K562 (cell line): Measurements from ENCODE around the gene LRRC74B. TPM values are rescaled to one million over a fixed set of nuclear protein-coding genes. Genes with fewer than 3 reads are reported as not detected.

ENCODE experiments used
- ARID2 ChIP-seq: fragments of 450-650 bp; IDR thresholded peaks from 2 replicates; pipeline ENCODE4 v1.6.1; 2017; ENCODE audit warnings: antibody characterized with exemption, mild to moderate bottlenecking
- CBFB ChIP-seq: sonication (generic); formaldehyde crosslinking; IDR thresholded peaks from 2 replicates; pipeline ENCODE4 v1.4.0; 2020; ENCODE audit warnings: mild to moderate bottlenecking, missing genetic modification reagents
- IRF2 ChIP-seq: sonication (generic); formaldehyde crosslinking; IDR thresholded peaks from 2 replicates; pipeline ENCODE4 v1.8.1; 2022; ENCODE audit warnings: mild to moderate bottlenecking, missing genetic modification reagents
- KDM5B ChIP-seq: fragments of 200-600 bp; sonication (generic); IDR thresholded peaks from 2 replicates; pipeline ENCODE4 v1.6.1; 2012; ENCODE audit warnings: low read depth, mild to moderate bottlenecking, moderate library complexity, low read length, control low read depth, inconsistent platforms; ENCODE audit not compliant: insufficient replicate concordance
- LARP7 ChIP-seq: fragments of 450-650 bp; IDR thresholded peaks from 2 replicates; pipeline ENCODE4 v1.6.1; 2016
- PPARD ChIP-seq: fragments of 250-450 bp; sonication (Bioruptor Pico); IDR thresholded peaks from 2 replicates; pipeline ENCODE4 v1.8.0; 2022; ENCODE audit warnings: inconsistent platforms, mild to moderate bottlenecking, moderate library complexity
- PRDM10 ChIP-seq: fragments of 450-650 bp; IDR thresholded peaks from 2 replicates; pipeline ENCODE4 v1.6.1; 2018; ENCODE audit not compliant: partially characterized antibody
- SMARCA4 ChIP-seq: fragments of 450-650 bp; IDR thresholded peaks from 2 replicates; pipeline ENCODE4 v1.6.1; 2016
- SNRNP70 ChIP-seq: fragments of 200-400 bp; formaldehyde crosslinking; optimal IDR thresholded peaks from 2 replicates; pipeline ENCODE3; 2017; ENCODE audit warnings: low read depth, low read length
- TAL1 ChIP-seq: fragments of 450-650 bp; IDR thresholded peaks from 2 replicates; pipeline ENCODE4 v1.6.1; 2016; ENCODE audit warnings: mild to moderate bottlenecking
- ZNF134 ChIP-seq: fragments of 250-450 bp; sonication (Bioruptor Pico); conservative IDR thresholded peaks from 2 replicates; pipeline ENCODE4 v1.4.0; 2020
- ZNF282 ChIP-seq: sonication (generic); formaldehyde crosslinking; IDR thresholded peaks from 2 replicates; pipeline ENCODE4 v1.8.1; 2023; ENCODE audit warnings: missing genetic modification reagents
- ZNF445 ChIP-seq: fragments of 250-450 bp; sonication (Bioruptor Pico); IDR thresholded peaks from 2 replicates; pipeline ENCODE4 v1.4.0; 2020; ENCODE audit warnings: low read depth, mild to moderate bottlenecking, moderate library complexity
- ZNF75A ChIP-seq: fragments of 450-650 bp; formaldehyde crosslinking; IDR thresholded peaks from 2 replicates; pipeline ENCODE4 v1.4.0; 2020; ENCODE audit warnings: mild to moderate bottlenecking
- ZZZ3 ChIP-seq: fragments of 450-650 bp; IDR thresholded peaks from 2 replicates; pipeline ENCODE4 v1.6.1; 2016; ENCODE audit warnings: antibody characterized with exemption, mild to moderate bottlenecking, moderate library complexity
- polyA plus RNA-seq, 8 experiments: library from polyadenylated mRNA; depleted of rRNA in 4 of 8; stranded (reverse) in 5 of 8; unstranded in 3 of 8; fragments of >200 nt; fragmentation: Nextera tagmentation in 2 of 8; fragmentation: Illumina TruSeq in 1 of 8; extraction: Ambion mirVana in 2 of 8; extraction: Trizol in 1 of 8; gene quantifications; 2 replicates each; pipeline versions ENCODE4 v1.2.1 to v1.2.3, GENCODE V29; 2011 to 2014; ENCODE audit warnings: inconsistent platforms in 1 of 8, missing spikeins in 1 of 8
- total RNA-seq, 7 experiments: library from RNA; depleted of rRNA in 6 of 7; stranded (reverse); fragments of >200 nt in 6 of 7; fragmentation: Illumina TruSeq in 2 of 7; extraction: Trizol in 2 of 7; gene quantifications; 2 replicates each; pipeline versions ENCODE4 v1.2.1 to v1.2.3, GENCODE V29; 2011 to 2021; ENCODE audit warnings: low replicate concordance in 1 of 7
- TF ChIP-seq, protein P1 (sequence below): fragments of 450-650 bp; formaldehyde crosslinking; IDR thresholded peaks from 2 replicates; pipeline ENCODE4 v1.4.0; 2020; ENCODE audit warnings: mild to moderate bottlenecking, moderate library complexity
- TF ChIP-seq, protein P2 (sequence below): sonication (generic); formaldehyde crosslinking; IDR thresholded peaks from 2 replicates; pipeline ENCODE4 v1.8.0; 2022; ENCODE audit warnings: missing genetic modification reagents, mild to moderate bottlenecking, moderate library complexity, borderline replicate concordance

The LRRC74B gene
- total and polyA plus RNA-seq, 9 of the 15 experiments (the other 6 are each of a cell fraction or from before 2014, with no cell fraction given), result not detected

DNA sequence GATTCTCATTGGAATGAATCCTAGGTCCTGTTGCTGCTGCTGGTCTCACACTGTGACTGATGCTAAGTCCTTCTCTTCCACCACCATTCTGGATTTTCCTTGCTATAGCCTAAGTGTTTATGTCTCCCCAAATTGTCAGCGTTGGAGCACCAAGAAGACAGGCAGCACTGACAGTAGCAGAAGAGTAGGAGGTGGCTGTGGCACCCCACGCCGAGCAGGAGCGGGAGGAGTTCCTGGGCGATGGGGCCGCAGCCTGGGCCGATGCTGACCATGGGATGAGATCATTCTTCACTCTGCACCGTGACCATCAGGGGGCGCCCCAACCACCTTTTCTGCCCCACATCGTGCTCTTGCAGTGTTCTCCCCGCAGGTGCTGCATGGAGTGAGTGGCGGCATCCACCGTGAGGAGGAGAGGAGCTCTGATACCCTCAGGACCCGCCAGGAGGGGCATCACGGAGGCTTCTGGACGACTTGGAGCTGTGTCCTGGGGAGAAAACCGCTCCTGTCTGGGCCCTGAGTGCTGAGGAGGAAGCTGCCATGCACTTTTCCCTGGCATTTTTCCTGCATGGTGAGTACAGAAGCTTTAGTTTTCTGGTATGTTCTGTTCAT, 57.0 kb downstream of the LRRC74B start (continued):
- TF ChIP-seq CBFB (CRISPR knock-in tag) (no peak; the same call in 1 of the 2 replicates), ARID2 (no peak), ZZZ3 (no peak), PPARD (CRISPR knock-in tag) (no peak), ZNF445 (CRISPR knock-in tag) (no peak), ZNF134 (CRISPR knock-in tag) (peak; percentile 78), SNRNP70 (no peak), PRDM10 (no peak), LARP7 (no peak), TAL1 (no peak), IRF2 (CRISPR knock-in tag) (no peak), KDM5B (no peak), ZNF75A (CRISPR knock-in tag) (0 out of 2 replicates have a peak, but pooled peaks have one; percentile 35), ZNF282 (CRISPR knock-in tag) (no peak), SMARCA4 (no peak)
- TF ChIP-seq, protein P1, sequence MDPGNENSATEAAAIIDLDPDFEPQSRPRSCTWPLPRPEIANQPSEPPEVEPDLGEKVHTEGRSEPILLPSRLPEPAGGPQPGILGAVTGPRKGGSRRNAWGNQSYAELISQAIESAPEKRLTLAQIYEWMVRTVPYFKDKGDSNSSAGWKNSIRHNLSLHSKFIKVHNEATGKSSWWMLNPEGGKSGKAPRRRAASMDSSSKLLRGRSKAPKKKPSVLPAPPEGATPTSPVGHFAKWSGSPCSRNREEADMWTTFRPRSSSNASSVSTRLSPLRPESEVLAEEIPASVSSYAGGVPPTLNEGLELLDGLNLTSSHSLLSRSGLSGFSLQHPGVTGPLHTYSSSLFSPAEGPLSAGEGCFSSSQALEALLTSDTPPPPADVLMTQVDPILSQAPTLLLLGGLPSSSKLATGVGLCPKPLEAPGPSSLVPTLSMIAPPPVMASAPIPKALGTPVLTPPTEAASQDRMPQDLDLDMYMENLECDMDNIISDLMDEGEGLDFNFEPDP (CRISPR knock-in tag), result no peak
- TF ChIP-seq, protein P2, sequence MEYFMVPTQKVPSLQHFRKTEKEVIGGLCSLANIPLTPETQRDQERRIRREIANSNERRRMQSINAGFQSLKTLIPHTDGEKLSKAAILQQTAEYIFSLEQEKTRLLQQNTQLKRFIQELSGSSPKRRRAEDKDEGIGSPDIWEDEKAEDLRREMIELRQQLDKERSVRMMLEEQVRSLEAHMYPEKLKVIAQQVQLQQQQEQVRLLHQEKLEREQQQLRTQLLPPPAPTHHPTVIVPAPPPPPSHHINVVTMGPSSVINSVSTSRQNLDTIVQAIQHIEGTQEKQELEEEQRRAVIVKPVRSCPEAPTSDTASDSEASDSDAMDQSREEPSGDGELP (CRISPR knock-in tag), result peak; percentile 75; the same call in 1 of the 2 replicates
